ENCODE data around the gene NRAS.

DNA sequence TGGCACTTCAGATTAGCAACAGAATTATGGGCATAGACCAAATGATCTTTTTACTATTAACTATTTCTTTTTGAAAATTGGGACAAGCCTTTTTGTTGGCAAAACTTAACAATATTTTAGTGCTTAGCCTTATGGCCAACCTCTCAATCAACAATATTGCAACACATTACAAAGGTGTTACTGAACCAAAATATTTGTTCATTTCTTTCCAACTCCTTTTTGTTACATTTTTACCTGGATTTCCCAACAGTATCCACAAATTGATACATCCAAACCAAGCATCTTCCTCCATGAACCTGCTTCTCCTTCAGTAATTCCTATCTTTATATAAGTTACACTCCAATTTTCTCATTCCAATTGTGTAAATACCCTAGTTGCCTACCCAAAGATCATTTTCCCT is 19.8 kb downstream of the NRAS start:
- TF ChIP-seq CTCF (IDR thresholded peaks at IDR 0.05) (no peak), POLR2A (IDR thresholded peaks at IDR 0.05) (no peak)
